Spleen (tissue), 7 donors: Measurements from ENCODE around the gene RGPD4.

Experiments
- POLR2AphosphoS5 ChIP-seq, 3 donors: sonication (generic); formaldehyde crosslinking; IDR thresholded peaks; one replicate each; pipeline ENCODE4 v1.5.1; 2017; ENCODE audit warnings: antibody characterized with exemption in 3 of 3
- TF ChIP-seq, protein P1 (sequence below), 11 experiments: fragments of 200-600 bp in 7 of 11; fragments of 450-650 bp in 4 of 11; sonication (generic) in 4 of 11; IDR thresholded peaks in 8 of 11; conservative IDR thresholded peaks in 3 of 11; 1 replicate in 7 of 11; 2 replicates in 4 of 11; pipeline versions ENCODE4 v1.4.0 to v1.8.0; 2016 to 2021; ENCODE audit warnings: antibody characterized with exemption in 11 of 11, inconsistent platforms in 4 of 11, mild to moderate bottlenecking in 1 of 11
- donor health status: DM: no; HTN: no; CAD: no; lungs with moderate emphysema.
- donor health status: DM: no; HTN: no; CAD: no.
- donor health status: DM: no; HTN: no; CAD: no.

DNA sequence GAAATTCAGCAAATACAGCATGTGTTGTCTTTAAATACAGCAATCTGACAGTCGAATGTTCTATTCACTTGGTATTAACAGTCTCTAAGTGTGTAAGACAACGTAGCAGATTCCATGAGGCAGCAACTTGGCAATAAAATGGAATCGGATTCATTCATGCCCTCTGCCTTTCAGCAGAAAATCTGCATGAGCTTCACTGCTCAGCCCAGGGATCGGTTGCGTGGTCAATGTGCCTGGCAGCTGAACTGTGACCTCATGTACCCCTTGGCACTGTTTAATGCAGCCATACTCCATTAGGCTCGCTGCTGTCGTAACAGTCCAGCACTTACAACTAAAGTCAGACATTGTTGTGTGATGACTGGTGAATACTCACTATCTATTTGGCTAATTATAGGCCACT, 17.7 kb upstream of the RGPD4 start:
- TF ChIP-seq POLR2AphosphoS5 (IDR thresholded peaks at IDR 0.05) = no peak
- TF ChIP-seq, protein P1, sequence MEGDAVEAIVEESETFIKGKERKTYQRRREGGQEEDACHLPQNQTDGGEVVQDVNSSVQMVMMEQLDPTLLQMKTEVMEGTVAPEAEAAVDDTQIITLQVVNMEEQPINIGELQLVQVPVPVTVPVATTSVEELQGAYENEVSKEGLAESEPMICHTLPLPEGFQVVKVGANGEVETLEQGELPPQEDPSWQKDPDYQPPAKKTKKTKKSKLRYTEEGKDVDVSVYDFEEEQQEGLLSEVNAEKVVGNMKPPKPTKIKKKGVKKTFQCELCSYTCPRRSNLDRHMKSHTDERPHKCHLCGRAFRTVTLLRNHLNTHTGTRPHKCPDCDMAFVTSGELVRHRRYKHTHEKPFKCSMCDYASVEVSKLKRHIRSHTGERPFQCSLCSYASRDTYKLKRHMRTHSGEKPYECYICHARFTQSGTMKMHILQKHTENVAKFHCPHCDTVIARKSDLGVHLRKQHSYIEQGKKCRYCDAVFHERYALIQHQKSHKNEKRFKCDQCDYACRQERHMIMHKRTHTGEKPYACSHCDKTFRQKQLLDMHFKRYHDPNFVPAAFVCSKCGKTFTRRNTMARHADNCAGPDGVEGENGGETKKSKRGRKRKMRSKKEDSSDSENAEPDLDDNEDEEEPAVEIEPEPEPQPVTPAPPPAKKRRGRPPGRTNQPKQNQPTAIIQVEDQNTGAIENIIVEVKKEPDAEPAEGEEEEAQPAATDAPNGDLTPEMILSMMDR (IDR thresholded peaks at IDR 0.05 in 8 of 11, conservative IDR thresholded peaks at IDR 0.05 in 3 of 11) = no peak
